Measurements from ENCODE around the gene CEMIP2.
A peak's percentile ranks its signal among the peaks of the same experiment; 100 is the strongest.

CEMIP2 gene

GRCh38 chr9:71684566-71684965 lies 83.7 kb downstream of the CEMIP2 start:
- Histone ChIP-seq H3K27ac (no peak overlapping the region), H3K27me3 (ENCODE audit: insufficient read depth, low read depth, severe bottlenecking) (no peaks in the 10 kb centered on the region), H3K4me3 (ENCODE audit: low read depth, low read length) (no peak overlapping the region), H3K9me3 (ENCODE audit: severe bottlenecking) (no peaks in the 10 kb centered on the region), H3K36me3 (no peaks in the 10 kb centered on the region)
- TF ChIP-seq CTCF (IDR thresholded peaks at IDR 0.05; ENCODE audit: low read depth, low read length), result no peak
- DNase-seq, result no peak

DNA sequence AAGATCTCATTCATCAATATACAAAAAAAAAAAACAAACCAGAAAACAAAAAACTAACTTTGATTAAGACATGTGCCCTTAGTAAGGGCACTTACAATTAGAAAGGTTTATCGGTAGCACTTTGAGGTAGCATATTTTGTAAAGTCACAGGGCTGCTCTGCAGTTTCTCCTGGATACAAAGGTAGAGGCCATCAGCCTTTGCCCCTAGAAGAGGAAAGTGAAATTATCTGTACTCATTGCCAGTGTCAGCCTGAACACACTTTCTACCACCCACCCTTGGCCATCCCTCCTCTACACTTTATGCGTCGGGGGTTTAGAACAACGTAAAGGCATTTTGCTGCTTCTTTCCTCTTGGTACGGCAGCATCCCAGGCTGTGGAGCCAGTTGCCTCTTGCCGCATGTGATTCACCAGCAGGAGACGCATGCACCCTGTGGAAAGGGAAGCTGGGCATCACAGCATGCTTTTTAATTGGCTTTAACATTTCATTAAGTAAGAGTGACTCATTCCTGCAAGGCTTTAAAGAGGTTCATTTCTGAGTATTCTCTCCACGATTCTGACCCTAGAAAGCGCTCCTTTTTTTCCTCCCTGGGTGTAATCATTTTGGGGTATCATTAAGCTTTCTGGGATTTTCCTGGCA lies 84.6 kb downstream of the CEMIP2 start:
- DNase-seq, result peak; percentile 17
- no peaks in the 10 kb centered on the region for H3K36me3 ChIP-seq
- no peak overlapping the region for H3K4me3 ChIP-seq (ENCODE audit: low read depth, low read length)
- no peaks in the 10 kb centered on the region for H3K9me3 ChIP-seq (ENCODE audit: severe bottlenecking)
- H3K27me3 ChIP-seq (ENCODE audit: insufficient read depth, low read depth, severe bottlenecking), result no peaks in the 10 kb centered on the region
- H3K27ac ChIP-seq, result no peak overlapping the region
- TF ChIP-seq CTCF (IDR thresholded peaks at IDR 0.05; ENCODE audit: low read depth, low read length), result 0 out of 2 replicates have a peak, but pooled peaks have one; percentile 19

DNA sequence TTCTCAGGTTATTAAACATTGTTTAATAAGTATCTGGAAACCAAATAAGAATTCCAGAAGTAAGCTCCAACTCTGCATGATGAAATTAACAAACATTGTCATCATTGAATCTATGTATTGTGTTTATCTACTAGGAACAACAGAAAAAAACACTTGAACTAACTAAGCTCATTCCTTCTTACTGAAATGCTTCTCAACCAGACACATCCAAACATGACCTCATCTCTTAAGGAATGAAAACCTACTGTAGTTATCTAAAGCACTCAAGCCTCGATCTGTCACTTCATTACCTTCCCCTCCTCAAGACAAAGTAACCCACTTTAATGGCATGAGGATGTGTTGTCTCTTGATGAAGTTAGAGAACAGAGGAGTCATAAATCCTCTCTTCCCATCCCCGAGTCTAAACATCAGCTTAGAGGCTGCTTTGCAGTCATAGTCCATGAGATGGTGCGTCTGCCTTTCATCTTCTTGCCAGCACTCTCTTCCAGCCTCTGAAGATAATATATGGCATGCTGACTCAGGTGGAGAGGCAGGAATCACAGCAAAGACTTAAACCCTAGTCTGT lies 86.5 kb downstream of the CEMIP2 start:
- Histone ChIP-seq H3K9me3 (ENCODE audit: severe bottlenecking) (no peaks in the 10 kb centered on the region), H3K36me3 (no peaks in the 10 kb centered on the region), H3K4me3 (ENCODE audit: low read depth, low read length) (no peak overlapping the region), H3K27ac (no peak overlapping the region), H3K27me3 (ENCODE audit: insufficient read depth, low read depth, severe bottlenecking) (no peaks in the 10 kb centered on the region)
- no peak for TF ChIP-seq CTCF (IDR thresholded peaks at IDR 0.05; ENCODE audit: low read depth, low read length)
- no peak for DNase-seq

- Histone ChIP-seq H3K36me3 (no peaks in the 10 kb centered on the region), H3K27ac (no peak overlapping the region), H3K27me3 (ENCODE audit: insufficient read depth, low read depth, severe bottlenecking) (no peaks in the 10 kb centered on the region), H3K9me3 (ENCODE audit: severe bottlenecking) (no peaks in the 10 kb centered on the region), H3K4me3 (ENCODE audit: low read depth, low read length) (no peak overlapping the region)
- no peak for TF ChIP-seq CTCF (IDR thresholded peaks at IDR 0.05; ENCODE audit: low read depth, low read length)
- DNase-seq, result no peak
Observed at GRCh38 chr9:71681104-71681707, 87.1 kb downstream of the CEMIP2 start.

GRCh38 chr9:71680189-71680980 lies 87.9 kb downstream of the CEMIP2 start:
- Histone ChIP-seq H3K27me3 (ENCODE audit: insufficient read depth, low read depth, severe bottlenecking) (no peaks in the 10 kb centered on the region), H3K9me3 (ENCODE audit: severe bottlenecking) (peaks cover 2% of the 10 kb centered on the region), H3K36me3 (no peaks in the 10 kb centered on the region), H3K27ac (no peak overlapping the region), H3K4me3 (ENCODE audit: low read depth, low read length) (no peak overlapping the region)
- no peak for DNase-seq
- TF ChIP-seq CTCF (IDR thresholded peaks at IDR 0.05; ENCODE audit: low read depth, low read length), result no peak

All from WERI-Rb-1 (cell line).